ENCODE data around the gene SUPT6H. TPM values are rescaled to one million over a fixed set of nuclear protein-coding genes. Genes with fewer than 3 reads are reported as not detected.

The SUPT6H gene
- total and polyA plus RNA-seq, 9 of the 15 experiments (the other 6 are each of a cell fraction or from before 2014, with no cell fraction given) = 1.7 to 77.7 (median 49.2) TPM

DNA sequence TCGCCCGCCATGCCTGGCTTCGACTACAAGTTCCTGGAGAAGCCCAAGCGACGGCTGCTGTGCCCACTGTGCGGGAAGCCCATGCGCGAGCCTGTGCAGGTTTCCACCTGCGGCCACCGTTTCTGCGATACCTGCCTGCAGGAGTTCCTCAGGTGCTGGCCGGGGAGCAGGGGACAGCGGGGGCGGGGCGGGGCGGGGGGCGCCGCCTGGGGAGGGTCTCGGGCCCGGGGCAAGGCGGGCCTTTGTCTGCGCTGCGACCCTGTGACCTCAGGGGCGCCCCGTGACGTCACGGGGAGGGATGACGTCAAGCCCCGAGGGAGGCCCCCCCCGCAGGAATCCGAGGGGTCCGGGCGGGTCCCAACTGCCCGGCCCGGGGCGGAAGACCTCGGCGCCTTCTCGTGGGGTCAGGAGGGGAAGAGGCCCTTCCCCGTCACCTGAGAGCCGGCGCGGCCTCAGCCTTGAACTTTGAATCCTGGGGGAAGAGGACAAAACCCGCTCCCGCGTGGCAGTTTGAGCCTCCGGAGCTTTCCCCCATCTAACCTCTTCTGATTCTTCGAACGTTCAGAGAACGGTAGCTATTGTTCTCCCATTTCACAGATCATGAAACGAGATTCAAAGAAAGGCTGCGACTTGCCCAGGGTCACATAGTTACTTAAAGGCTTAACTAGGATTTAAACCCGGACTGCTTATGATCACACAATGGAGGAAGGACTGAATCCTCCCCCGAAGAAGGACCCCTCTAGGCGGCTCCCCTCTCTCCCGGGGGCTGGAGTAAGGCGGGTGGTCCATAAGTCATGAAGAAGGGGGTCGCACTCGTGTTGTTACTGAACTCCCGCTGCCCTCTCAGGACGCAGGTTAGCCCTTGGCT, 82.3 kb downstream of the SUPT6H start (continued):
- TF ChIP-seq HEY1 (CRISPR knock-in tag; IDR thresholded peaks at IDR 0.05; ENCODE audit: borderline replicate concordance) (no peak), DEAF1 (CRISPR knock-in tag; IDR thresholded peaks at IDR 0.05) (no peak), ZNF507 (tag; conservative IDR thresholded peaks at IDR 0.05) (no peak), ZNF263 (CRISPR knock-in tag; IDR thresholded peaks at IDR 0.05; ENCODE audit: borderline replicate concordance) (0 out of 2 replicates have a peak, but pooled peaks have one; percentile 0), CHD2 (IDR thresholded peaks at IDR 0.05; ENCODE audit: low read depth, low read length) (no peak), HDAC1 (IDR thresholded peaks at IDR 0.05) (peak in 1 of 2 experiments; percentile 66; a peak in 1 of 4 replicates), TAL1 (IDR thresholded peaks at IDR 0.05) (no peak), HNRNPH1 (optimal IDR thresholded peaks at IDR 0.05; ENCODE audit: low read depth, low read length) (no peak), YY1 (IDR thresholded peaks at IDR 0.05; ENCODE audit: borderline replicate concordance in 1 of 3, control insufficient read depth in 1 of 3, extremely low read depth in 1 of 3, insufficient read depth in 3 of 3, insufficient read length in 1 of 3, insufficient replicate concordance in 2 of 3, low read depth in 1 of 3, low read length in 2 of 3) (peak in 2 of 3 experiments; percentile 36 to 94), TARDBP (IDR thresholded peaks at IDR 0.05) (peak; percentile 92), CTCF (IDR thresholded peaks at IDR 0.05 in 2 of 3, conservative IDR thresholded peaks at IDR 0.05 in 1 of 3; ENCODE audit: insufficient read depth in 2 of 3, low read depth in 1 of 3, low read length in 3 of 3) (0 out of 6 replicates have a peak, but pooled peaks of 1 of the 3 experiments have one; percentile 1), SRF (CRISPR knock-in tag; IDR thresholded peaks at IDR 0.05) (no peak), RB1 (IDR thresholded peaks at IDR 0.05; ENCODE audit: low read depth) (peak; percentile 18), HDGF (IDR thresholded peaks at IDR 0.05) (no peak), NCOR1 (IDR thresholded peaks at IDR 0.05) (no peak), BCOR (IDR thresholded peaks at IDR 0.05) (no peak), CREM (IDR thresholded peaks at IDR 0.05; ENCODE audit: low read depth) (peak; percentile 98), MAFK (IDR thresholded peaks at IDR 0.05; ENCODE audit: low read length) (no peak)
- TF ChIP-seq, protein P1, sequence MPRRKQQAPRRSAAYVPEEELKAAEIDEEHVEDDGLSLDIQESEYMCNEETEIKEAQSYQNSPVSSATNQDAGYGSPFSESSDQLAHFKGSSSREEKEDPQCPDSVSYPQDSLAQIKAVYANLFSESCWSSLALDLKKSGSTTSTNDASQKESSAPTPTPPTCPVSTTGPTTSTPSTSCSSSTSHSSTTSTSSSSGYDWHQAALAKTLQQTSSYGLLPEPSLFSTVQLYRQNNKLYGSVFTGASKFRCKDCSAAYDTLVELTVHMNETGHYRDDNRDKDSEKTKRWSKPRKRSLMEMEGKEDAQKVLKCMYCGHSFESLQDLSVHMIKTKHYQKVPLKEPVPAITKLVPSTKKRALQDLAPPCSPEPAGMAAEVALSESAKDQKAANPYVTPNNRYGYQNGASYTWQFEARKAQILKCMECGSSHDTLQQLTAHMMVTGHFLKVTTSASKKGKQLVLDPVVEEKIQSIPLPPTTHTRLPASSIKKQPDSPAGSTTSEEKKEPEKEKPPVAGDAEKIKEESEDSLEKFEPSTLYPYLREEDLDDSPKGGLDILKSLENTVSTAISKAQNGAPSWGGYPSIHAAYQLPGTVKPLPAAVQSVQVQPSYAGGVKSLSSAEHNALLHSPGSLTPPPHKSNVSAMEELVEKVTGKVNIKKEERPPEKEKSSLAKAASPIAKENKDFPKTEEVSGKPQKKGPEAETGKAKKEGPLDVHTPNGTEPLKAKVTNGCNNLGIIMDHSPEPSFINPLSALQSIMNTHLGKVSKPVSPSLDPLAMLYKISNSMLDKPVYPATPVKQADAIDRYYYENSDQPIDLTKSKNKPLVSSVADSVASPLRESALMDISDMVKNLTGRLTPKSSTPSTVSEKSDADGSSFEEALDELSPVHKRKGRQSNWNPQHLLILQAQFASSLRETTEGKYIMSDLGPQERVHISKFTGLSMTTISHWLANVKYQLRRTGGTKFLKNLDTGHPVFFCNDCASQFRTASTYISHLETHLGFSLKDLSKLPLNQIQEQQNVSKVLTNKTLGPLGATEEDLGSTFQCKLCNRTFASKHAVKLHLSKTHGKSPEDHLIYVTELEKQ (CRISPR knock-in tag; IDR thresholded peaks at IDR 0.05) = no peak
- TF ChIP-seq, protein P2, sequence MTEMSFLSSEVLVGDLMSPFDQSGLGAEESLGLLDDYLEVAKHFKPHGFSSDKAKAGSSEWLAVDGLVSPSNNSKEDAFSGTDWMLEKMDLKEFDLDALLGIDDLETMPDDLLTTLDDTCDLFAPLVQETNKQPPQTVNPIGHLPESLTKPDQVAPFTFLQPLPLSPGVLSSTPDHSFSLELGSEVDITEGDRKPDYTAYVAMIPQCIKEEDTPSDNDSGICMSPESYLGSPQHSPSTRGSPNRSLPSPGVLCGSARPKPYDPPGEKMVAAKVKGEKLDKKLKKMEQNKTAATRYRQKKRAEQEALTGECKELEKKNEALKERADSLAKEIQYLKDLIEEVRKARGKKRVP (CRISPR knock-in tag; IDR thresholded peaks at IDR 0.05) = no peak

Measured in K562 (cell line).